GM12878 (cell line): ENCODE data around the gene GRK2. TPM values are rescaled to one million over a fixed set of nuclear protein-coding genes. Genes with fewer than 3 reads are reported as not detected.

Source experiments
- ATAC-seq: fragments of 200-7000 bp; cut with Tn5 transposase; 3 replicates; pipeline ENCODE4 v1.9.1; 2020; ENCODE audit warnings: mild to moderate bottlenecking, moderate library complexity
- BruUV-seq: library from RNA; stranded (reverse); fragments of 400-500 nt; replicated peaks from 2 replicates; lab custom pipeline; 2021; lab: Mats Ljungman, UMichigan
- CTCF ChIA-PET: fragments of 300-600 bp; sonication (Branson Sonifier 250); formaldehyde crosslinking; extraction: SDS; loops from one replicate; lab custom pipeline; 2021; ENCODE audit warnings: inconsistent platforms; lab: Yijun Ruan, JAX
- POLR2A ChIA-PET: fragments of 350-600 bp; formaldehyde crosslinking; extraction: SDS; loops from one replicate; lab custom pipeline; 2021; ENCODE audit warnings: inconsistent platforms; lab: Charles Lee
- RAD21 ChIA-PET: fragments of 300-600 bp; sonication (Branson Sonifier 250); formaldehyde crosslinking; loops from one replicate; lab custom pipeline; 2023; ENCODE audit warnings: antibody characterized with exemption; ENCODE audit not compliant: unreplicated experiment; lab: Charles Lee
- SMC1A ChIA-PET: fragments of 300-600 bp; sonication (Branson Sonifier 250); formaldehyde crosslinking; loops from one replicate; lab custom pipeline; 2023; ENCODE audit not compliant: unreplicated experiment, uncharacterized antibody; lab: Charles Lee
- DNase-seq: peaks from one replicate; pipeline ENCODE4 v3.0.0-alpha.2; 2011; ENCODE audit warnings: low read depth, low spot score
- FAIRE-seq: peaks from 3 replicates; lab custom pipeline; 2011; peaks lifted over from hg19 to GRCh38; lab: Jason Lieb, UNC
- H2AFZ ChIP-seq: 2 replicates; pipeline ENCODE4 v1.6.0; 2011; ENCODE audit warnings: low read depth, low read length, control low read depth; ENCODE audit not compliant: control insufficient read depth
- H3K27ac ChIP-seq: 2 replicates; pipeline ENCODE4 v1.5.1; 2011; ENCODE audit warnings: control low read depth; ENCODE audit not compliant: control insufficient read depth, insufficient read depth
- H3K27me3 ChIP-seq, 2 experiments: replicated peaks in 1 of 2; 2 replicates each; pipeline versions ENCODE4 v1.6.0 to v1.6.1; 2011; ENCODE audit warnings: low read length in 1 of 2; ENCODE audit not compliant: control insufficient read depth in 2 of 2, insufficient read depth in 2 of 2
- H3K36me3 ChIP-seq, 2 experiments: 2 replicates each; pipeline ENCODE4 v1.5.1; 2011; ENCODE audit warnings: low read length in 1 of 2; ENCODE audit not compliant: control insufficient read depth in 2 of 2, insufficient read depth in 2 of 2
- H3K4me1 ChIP-seq: 2 replicates; pipeline ENCODE4 v1.6.1; 2011; ENCODE audit warnings: mild to moderate bottlenecking, low read length, moderate library complexity, mixed read lengths; ENCODE audit not compliant: control insufficient read depth, insufficient read depth
- H3K4me2 ChIP-seq: 2 replicates; pipeline ENCODE4 v1.6.0; 2011; ENCODE audit warnings: control low read depth; ENCODE audit not compliant: control insufficient read depth, insufficient read depth
- H3K4me3 ChIP-seq: fragments of 200-600 bp; sonication (generic); 2 replicates; pipeline ENCODE4 v1.5.1; 2016
- H3K79me2 ChIP-seq: 2 replicates; pipeline ENCODE4 v1.6.0; 2011; ENCODE audit warnings: low read length; ENCODE audit not compliant: control insufficient read depth, insufficient read depth
- H3K9ac ChIP-seq: 2 replicates; pipeline ENCODE4 v1.8.0; 2011; ENCODE audit warnings: low read length, control low read depth, mixed read lengths; ENCODE audit not compliant: control insufficient read depth, insufficient read depth
- H3K9me3 ChIP-seq: replicated peaks from 3 replicates; pipeline ENCODE4 v1.5.1; 2011; ENCODE audit warnings: mild to moderate bottlenecking, low read length; ENCODE audit not compliant: control insufficient read depth, insufficient read depth
- H4K20me1 ChIP-seq: 2 replicates; pipeline ENCODE4 v1.6.0; 2011; ENCODE audit not compliant: control insufficient read depth, insufficient read depth
- CBX5 ChIP-seq: sonication (generic); IDR thresholded peaks from 2 replicates; pipeline ENCODE4 v1.6.1; 2016; ENCODE audit warnings: low read depth, moderate library complexity, mild to moderate bottlenecking, inconsistent platforms
- EED ChIP-seq: sonication (generic); IDR thresholded peaks from 2 replicates; pipeline ENCODE4 v1.6.1; 2016; ENCODE audit warnings: antibody characterized with exemption, low read depth
- IKZF1 ChIP-seq: fragments of 450-650 bp; conservative IDR thresholded peaks from 2 replicates; pipeline ENCODE4 v1.6.1; 2017; ENCODE audit warnings: antibody characterized with exemption, mild to moderate bottlenecking
- MEF2B ChIP-seq: fragments of 450-650 bp; IDR thresholded peaks from 2 replicates; pipeline ENCODE4 v1.6.1; 2018; ENCODE audit warnings: mild to moderate bottlenecking, moderate library complexity; ENCODE audit not compliant: partially characterized antibody, poor library complexity, severe bottlenecking
- MYB ChIP-seq: fragments of 150-350 bp; IDR thresholded peaks from 2 replicates; pipeline ENCODE4 v1.6.1; 2014; ENCODE audit warnings: mild to moderate bottlenecking, low read depth, low read length, borderline replicate concordance
- NRF1 ChIP-seq: conservative IDR thresholded peaks from 2 replicates; pipeline ENCODE4 v1.6.1; 2011; ENCODE audit warnings: mild to moderate bottlenecking, low read depth, low read length, improper control_type of control experiment
- PKNOX1 ChIP-seq: fragments of 450-650 bp; IDR thresholded peaks from 2 replicates; pipeline ENCODE4 v1.6.1; 2016; ENCODE audit warnings: mild to moderate bottlenecking
- TAF1 ChIP-seq: IDR thresholded peaks from 2 replicates; pipeline ENCODE4 v1.6.1; 2011; ENCODE audit warnings: mild to moderate bottlenecking, low read depth, low read length, borderline replicate concordance
- ZBTB40 ChIP-seq: fragments of 450-650 bp; IDR thresholded peaks from 2 replicates; pipeline ENCODE4 v1.6.1; 2016; ENCODE audit warnings: mild to moderate bottlenecking, moderate library complexity, borderline replicate concordance
- ZNF217 ChIP-seq: fragments of 450-650 bp; IDR thresholded peaks from 2 replicates; pipeline ENCODE4 v1.6.1; 2017; ENCODE audit warnings: antibody characterized with exemption, mild to moderate bottlenecking
- ZZZ3 ChIP-seq: IDR thresholded peaks from 2 replicates; pipeline ENCODE4 v1.6.1; 2011; ENCODE audit warnings: low read depth; ENCODE audit not compliant: control insufficient read depth, insufficient read length
- WGBS: methylation state at CpG from one replicate; pipeline ENCODE4 v1.1.6; 2016; ENCODE audit warnings: low lambda C conversion rate; ENCODE audit not compliant: insufficient replicate concordance, insufficient coverage; ENCODE audit errors: missing lambda C conversion rate; 5-methylcytosine and 5-hydroxymethylcytosine counted together
- in situ Hi-C: fragments of 300-500 bp; cut with MboI; formaldehyde crosslinking; loops from 9 replicates; pipeline ENCODE4 v1.14.3; 2018; ENCODE audit warnings: mixed read lengths
- intact Hi-C: fragments of 100-400 bp; cut with micrococcal nuclease; formaldehyde crosslinking; loops from one replicate; pipeline ENCODE4 v1.14.2; 2022; ENCODE audit not compliant: unreplicated experiment
- polyA plus RNA-seq, 11 experiments: library from polyadenylated mRNA; depleted of rRNA in 4 of 11; unstranded in 6 of 11; stranded (reverse) in 5 of 11; fragments of >200 nt; fragmentation: Nextera tagmentation in 4 of 11; fragmentation: Illumina TruSeq in 1 of 11; extraction: Ambion mirVana in 4 of 11; extraction: Trizol in 1 of 11; gene quantifications; 1 replicate in 1 of 11; 2 replicates in 10 of 11; pipeline versions ENCODE4 v1.2.1 to v1.2.3, GENCODE V29; 2011 to 2016; ENCODE audit warnings: inconsistent platforms in 2 of 11, missing spikeins in 2 of 11, low read depth in 1 of 11
- total RNA-seq, 4 experiments: library from RNA; depleted of rRNA in 3 of 4; stranded (reverse); fragments of >200 nt in 3 of 4; fragmentation: Illumina TruSeq in 1 of 4; extraction: Trizol in 1 of 4; gene quantifications; 2 replicates each; pipeline versions ENCODE4 v1.2.1 to v1.2.3, GENCODE V29; 2013 to 2021
- TF ChIP-seq, protein P1 (sequence below): IDR thresholded peaks from 2 replicates; pipeline ENCODE4 v1.6.1; 2011; ENCODE audit warnings: low read depth, low read length, improper control_type of control experiment, borderline replicate concordance
- TF ChIP-seq, protein P2 (sequence below): fragments of 450-650 bp; formaldehyde crosslinking; IDR thresholded peaks from 2 replicates; pipeline ENCODE4 v1.4.0; 2022; ENCODE audit warnings: mild to moderate bottlenecking, moderate library complexity

The GRK2 gene
- total and polyA plus RNA-seq, 10 of the 15 experiments (the other 5 are each of a cell fraction or from before 2014, with no cell fraction given): 1.0 to 160 (median 66.1) TPM

DNA sequence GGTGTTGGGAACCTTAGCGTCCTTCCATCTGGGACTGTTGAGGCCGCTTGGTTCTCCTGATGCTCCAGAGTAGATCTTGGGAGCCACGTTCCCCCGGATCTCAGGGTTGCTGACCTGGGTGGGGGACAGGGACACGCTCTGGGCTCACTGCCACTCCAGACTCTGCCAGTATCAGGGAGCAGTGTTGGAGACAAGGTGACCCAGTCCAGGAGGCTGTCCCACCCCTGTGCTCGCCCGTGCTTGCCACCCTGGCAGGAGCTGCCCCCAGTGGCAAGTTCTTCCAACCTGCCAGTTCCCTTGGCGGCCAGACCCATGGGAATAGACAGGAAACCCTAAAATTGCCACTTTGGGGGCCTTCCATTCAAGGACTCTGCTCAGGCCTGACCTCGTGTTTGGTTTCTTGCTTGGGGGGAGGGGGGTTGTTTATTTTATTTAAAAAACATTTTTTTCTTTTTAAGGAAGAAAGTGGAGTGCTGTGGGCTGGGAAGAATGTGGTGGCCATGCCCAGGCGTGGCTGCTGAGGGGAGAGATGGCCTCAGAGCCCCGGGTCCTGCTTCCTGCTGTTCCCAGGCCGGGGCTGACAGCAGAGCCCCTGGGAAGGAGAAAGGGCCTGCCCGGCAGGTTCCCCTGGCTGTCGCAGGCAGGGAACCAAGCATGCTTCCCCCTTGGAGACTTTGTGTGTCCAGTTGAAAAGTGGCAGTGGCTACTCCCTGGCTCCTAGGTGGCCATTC lies 7.2 kb downstream of the GRK2 start:
- peaks cover 82% of the 10 kb centered on the region for H3K4me1 ChIP-seq
- BruUV-seq: no TSS peak
- ChIA-PET POLR2A (interaction anchor here (0.6 to 2.9 kb wide), 3 partner anchors 19 to 128 kb away, joined by 4 to 17 read pairs (median 9); partner anchors contain the start of genes POLD4 and PPP1CA), RAD21 (interaction anchor here (0.7 to 6.6 kb wide), 2 partner anchors 15 to 108 kb away, joined by 3 to 33 read pairs; no protein-coding TSS in a partner anchor), CTCF (interaction anchor here (1.2 to 4.9 kb wide), 3 partner anchors 44 to 109 kb away, joined by 3 to 31 read pairs (median 7); no protein-coding TSS in a partner anchor), SMC1A (interaction anchor here (1.4 to 6.1 kb wide), 3 partner anchors 15 to 109 kb away, joined by 3 to 35 read pairs (median 5); partner anchors contain the start of gene ANKRD13D)
- H3K4me2 ChIP-seq: peak overlapping the region; percentile 100
- H3K27ac ChIP-seq: peak overlapping the region; percentile 98
- intact Hi-C loops (no loop called here), in situ Hi-C loops (no loop called here)
- peaks cover 100% of the 10 kb centered on the region for H3K79me2 ChIP-seq
- no peaks in the 10 kb centered on the region for H3K27me3 ChIP-seq
- ATAC-seq (no peak), DNase-seq (no peak), FAIRE-seq (no peak)
- H3K36me3 ChIP-seq: peaks cover 11 to 22% of the 10 kb centered on the region in 2 experiments; a peak in 3 of 4 replicates
- H2AFZ ChIP-seq: no peak overlapping the region
- H3K9ac ChIP-seq: peak overlapping the region; percentile 77
- H3K4me3 ChIP-seq: peak overlapping the region; percentile 81; the same call in 1 of the 2 replicates
- H4K20me1 ChIP-seq: no peaks in the 10 kb centered on the region
- H3K9me3 ChIP-seq: no peaks in the 10 kb centered on the region
- 8% methylated on average over 14 of the region's 14 CpGs for WGBS
- no peak for TF ChIP-seq NRF1
- TF ChIP-seq, protein P1, sequence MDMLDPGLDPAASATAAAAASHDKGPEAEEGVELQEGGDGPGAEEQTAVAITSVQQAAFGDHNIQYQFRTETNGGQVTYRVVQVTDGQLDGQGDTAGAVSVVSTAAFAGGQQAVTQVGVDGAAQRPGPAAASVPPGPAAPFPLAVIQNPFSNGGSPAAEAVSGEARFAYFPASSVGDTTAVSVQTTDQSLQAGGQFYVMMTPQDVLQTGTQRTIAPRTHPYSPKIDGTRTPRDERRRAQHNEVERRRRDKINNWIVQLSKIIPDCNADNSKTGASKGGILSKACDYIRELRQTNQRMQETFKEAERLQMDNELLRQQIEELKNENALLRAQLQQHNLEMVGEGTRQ: no peak
- no peak for TF ChIP-seq ZNF217
- TF ChIP-seq PKNOX1: no peak
- no peak for TF ChIP-seq ZBTB40
- TF ChIP-seq EED: no peak
- TF ChIP-seq, protein P2, sequence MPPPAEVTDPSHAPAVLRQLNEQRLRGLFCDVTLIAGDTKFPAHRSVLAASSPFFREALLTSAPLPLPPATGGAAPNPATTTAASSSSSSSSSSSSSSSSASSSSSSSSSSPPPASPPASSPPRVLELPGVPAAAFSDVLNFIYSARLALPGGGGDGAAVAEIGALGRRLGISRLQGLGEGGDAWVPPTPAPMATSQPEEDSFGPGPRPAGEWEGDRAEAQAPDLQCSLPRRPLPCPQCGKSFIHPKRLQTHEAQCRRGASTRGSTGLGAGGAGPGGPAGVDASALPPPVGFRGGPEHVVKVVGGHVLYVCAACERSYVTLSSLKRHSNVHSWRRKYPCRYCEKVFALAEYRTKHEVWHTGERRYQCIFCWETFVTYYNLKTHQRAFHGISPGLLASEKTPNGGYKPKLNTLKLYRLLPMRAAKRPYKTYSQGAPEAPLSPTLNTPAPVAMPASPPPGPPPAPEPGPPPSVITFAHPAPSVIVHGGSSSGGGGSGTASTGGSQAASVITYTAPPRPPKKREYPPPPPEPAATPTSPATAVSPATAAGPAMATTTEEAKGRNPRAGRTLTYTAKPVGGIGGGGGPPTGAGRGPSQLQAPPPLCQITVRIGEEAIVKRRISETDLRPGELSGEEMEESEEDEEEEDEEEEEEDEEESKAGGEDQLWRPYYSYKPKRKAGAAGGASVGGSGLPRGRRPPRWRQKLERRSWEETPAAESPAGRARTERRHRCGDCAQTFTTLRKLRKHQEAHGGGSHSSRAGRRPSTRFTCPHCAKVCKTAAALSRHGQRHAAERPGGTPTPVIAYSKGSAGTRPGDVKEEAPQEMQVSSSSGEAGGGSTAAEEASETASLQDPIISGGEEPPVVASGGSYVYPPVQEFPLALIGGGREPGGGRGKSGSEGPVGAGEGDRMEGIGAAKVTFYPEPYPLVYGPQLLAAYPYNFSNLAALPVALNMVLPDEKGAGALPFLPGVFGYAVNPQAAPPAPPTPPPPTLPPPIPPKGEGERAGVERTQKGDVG: no peak
- TF ChIP-seq MEF2B: peak; percentile 92
- no peak for TF ChIP-seq TAF1
- no peak for TF ChIP-seq CBX5
- TF ChIP-seq IKZF1: peak; percentile 53; the same call in 1 of the 2 replicates
- no peak for TF ChIP-seq ZZZ3
- TF ChIP-seq MYB: no peak
